H9 (cell line): ENCODE measurements around the gene NALCN. TPM values are rescaled to one million over a fixed set of nuclear protein-coding genes. Genes with fewer than 3 reads are reported as not detected.

Source experiments
- DNase-seq: peaks from one replicate; pipeline ENCODE4 v3.0.0-alpha.2; 2017
- H2AFZ ChIP-seq: one replicate; pipeline ENCODE4 v1.6.1; 2013; ENCODE audit warnings: mild to moderate bottlenecking, low read length, control low read depth, moderate library complexity
- H2AK5ac ChIP-seq: 2 replicates; pipeline ENCODE4 v1.6.1; 2013; ENCODE audit warnings: low read length, control low read depth, mixed read lengths; ENCODE audit not compliant: insufficient read length
- H2BK120ac ChIP-seq: one replicate; pipeline ENCODE4 v1.6.1; 2013; ENCODE audit warnings: low read depth, mild to moderate bottlenecking, low read length, control low read depth, inconsistent platforms; ENCODE audit not compliant: poor library complexity, severe bottlenecking
- H2BK12ac ChIP-seq: 2 replicates; pipeline ENCODE4 v1.6.1; 2013; ENCODE audit warnings: low read length, control low read depth, mixed read lengths, low read depth; ENCODE audit not compliant: insufficient read length
- H2BK15ac ChIP-seq: 2 replicates; pipeline ENCODE4 v1.6.1; 2013; ENCODE audit warnings: low read depth, low read length, control low read depth
- H2BK20ac ChIP-seq: one replicate; pipeline ENCODE4 v1.6.1; 2013; ENCODE audit warnings: low read depth, mild to moderate bottlenecking, low read length, control low read depth, inconsistent platforms; ENCODE audit not compliant: poor library complexity, severe bottlenecking
- H2BK5ac ChIP-seq: 2 replicates; pipeline ENCODE4 v1.6.1; 2013; ENCODE audit warnings: low read length, control low read depth, mixed read lengths; ENCODE audit not compliant: insufficient read length
- H3K14ac ChIP-seq: 2 replicates; pipeline ENCODE4 v1.6.1; 2013; ENCODE audit warnings: low read length, control low read depth; ENCODE audit not compliant: insufficient read depth
- H3K18ac ChIP-seq: 2 replicates; pipeline ENCODE4 v1.6.1; 2013; ENCODE audit warnings: low read depth, mild to moderate bottlenecking, mixed read lengths, low read length, control low read depth; ENCODE audit not compliant: insufficient read length
- H3K23ac ChIP-seq: 2 replicates; pipeline ENCODE4 v1.6.1; 2013; ENCODE audit warnings: low read length, control low read depth, mixed read lengths, low read depth; ENCODE audit not compliant: insufficient read length
- H3K23me2 ChIP-seq: 2 replicates; pipeline ENCODE4 v1.6.1; 2013; ENCODE audit warnings: low read depth, mild to moderate bottlenecking, mixed read lengths, low read length, control low read depth; ENCODE audit not compliant: insufficient read length, poor library complexity, severe bottlenecking
- H3K27ac ChIP-seq: 2 replicates; pipeline ENCODE4 v1.5.1; 2013; ENCODE audit warnings: low read length, control low read depth, mixed read lengths, low read depth; ENCODE audit not compliant: insufficient read length
- H3K27me3 ChIP-seq: 2 replicates; pipeline ENCODE4 v1.6.1; 2013; ENCODE audit warnings: low read length, control low read depth, inconsistent platforms; ENCODE audit not compliant: insufficient read depth
- H3K4ac ChIP-seq: 2 replicates; pipeline ENCODE4 v1.6.1; 2013; ENCODE audit warnings: low read depth, mild to moderate bottlenecking, control low read depth, inconsistent platforms, low read length, moderate library complexity
- H3K4me1 ChIP-seq: 2 replicates; pipeline ENCODE4 v1.6.1; 2013; ENCODE audit warnings: low read length, control low read depth, inconsistent platforms; ENCODE audit not compliant: insufficient read depth
- H3K4me2 ChIP-seq: 2 replicates; pipeline ENCODE4 v1.6.1; 2013; ENCODE audit warnings: low read length, control low read depth, mixed read lengths; ENCODE audit not compliant: insufficient read length, insufficient read depth
- H3K56ac ChIP-seq: 2 replicates; pipeline ENCODE4 v1.6.1; 2013; ENCODE audit warnings: low read depth, mild to moderate bottlenecking, mixed read lengths, low read length, control low read depth; ENCODE audit not compliant: insufficient read length
- H3K79me1 ChIP-seq: 2 replicates; pipeline ENCODE4 v1.6.1; 2013; ENCODE audit warnings: low read depth, mild to moderate bottlenecking, moderate library complexity, low read length, control low read depth, inconsistent platforms; ENCODE audit not compliant: insufficient read depth, poor library complexity, severe bottlenecking
- H3K79me2 ChIP-seq: 2 replicates; pipeline ENCODE4 v1.6.1; 2013; ENCODE audit warnings: low read length, control low read depth, inconsistent platforms; ENCODE audit not compliant: insufficient read depth
- H3K9ac ChIP-seq: 2 replicates; pipeline ENCODE4 v1.6.1; 2013; ENCODE audit warnings: low read length, control low read depth, mixed read lengths; ENCODE audit not compliant: insufficient read length; ENCODE audit errors: extremely low read depth
- H3K9me3 ChIP-seq: one replicate; pipeline ENCODE4 v1.6.1; 2013; ENCODE audit warnings: low read depth, low read length, inconsistent platforms; ENCODE audit not compliant: control insufficient read depth
- H3T11ph ChIP-seq: one replicate; pipeline ENCODE4 v1.6.1; 2013; ENCODE audit warnings: mild to moderate bottlenecking, low read length, control low read depth, inconsistent platforms
- H4K20me1 ChIP-seq: one replicate; pipeline ENCODE4 v1.6.1; 2013; ENCODE audit not compliant: control insufficient read depth, insufficient read length, insufficient read depth
- H4K5ac ChIP-seq: 2 replicates; pipeline ENCODE4 v1.6.1; 2013; ENCODE audit warnings: low read depth, mild to moderate bottlenecking, mixed read lengths, low read length, control low read depth; ENCODE audit not compliant: insufficient read length
- H4K8ac ChIP-seq: replicated peaks from 2 replicates; pipeline ENCODE4 v1.6.1; 2013; ENCODE audit warnings: low read length, control low read depth, mixed read lengths, low read depth; ENCODE audit not compliant: insufficient read length
- H4K91ac ChIP-seq: 2 replicates; pipeline ENCODE4 v1.6.1; 2013; ENCODE audit warnings: low read depth, mild to moderate bottlenecking, moderate library complexity, mixed read lengths, low read length, control low read depth; ENCODE audit not compliant: insufficient read length
- H3K27ac Mint-ChIP-seq, 3 experiments: 2 replicates in 2 of 3; 3 replicates in 1 of 3; pipeline ENCODE4 v1.8.0; 2020 to 2021; ENCODE audit warnings: mixed read lengths in 3 of 3, mild to moderate bottlenecking in 1 of 3, moderate library complexity in 1 of 3
- H3K27me3 Mint-ChIP-seq: 2 replicates; pipeline ENCODE4 v1.8.0; 2021; ENCODE audit warnings: low read depth, mild to moderate bottlenecking, moderate library complexity, mixed read lengths
- H3K36me3 Mint-ChIP-seq, 3 experiments: 2 replicates in 2 of 3; 3 replicates in 1 of 3; pipeline ENCODE4 v1.8.0; 2020 to 2021; ENCODE audit warnings: low read depth in 3 of 3, mixed read lengths in 3 of 3; ENCODE audit not compliant: insufficient read depth in 1 of 3
- H3K4me1 Mint-ChIP-seq, 2 experiments: 2 replicates each; pipeline ENCODE4 v1.8.0; 2020; ENCODE audit warnings: mixed read lengths in 2 of 2
- H3K4me3 Mint-ChIP-seq, 2 experiments: 2 replicates in 1 of 2; 3 replicates in 1 of 2; pipeline ENCODE4 v1.8.0; 2020 to 2021; ENCODE audit warnings: mild to moderate bottlenecking in 2 of 2, mixed read lengths in 2 of 2, moderate library complexity in 1 of 2
- H3K9me3 Mint-ChIP-seq, 2 experiments: 2 replicates in 1 of 2; 3 replicates in 1 of 2; pipeline ENCODE4 v1.8.0; 2020; ENCODE audit warnings: mild to moderate bottlenecking in 2 of 2, mixed read lengths in 2 of 2, moderate library complexity in 1 of 2
- CTCF ChIP-seq: fragments of 200-600 bp; sonication (generic); conservative IDR thresholded peaks from 3 replicates; pipeline ENCODE4 v1.8.0; 2021; ENCODE audit warnings: antibody characterized with exemption, mild to moderate bottlenecking
- WGBS: extraction: QIAGEN DNeasy Blood & Tissue Kit; methylation state at CpG from one replicate; pipeline ENCODE4 v1.1.7; 2013; ENCODE audit warnings: missing lambda C conversion rate, low lambda C conversion rate, mixed read lengths; ENCODE audit not compliant: insufficient read length; ENCODE audit errors: extremely low coverage; 5-methylcytosine and 5-hydroxymethylcytosine counted together
- total RNA-seq: library from RNA; stranded (reverse); gene quantifications from 2 replicates; pipeline ENCODE4 v1.2.1, GENCODE V29; 2021

Gene NALCN
- total RNA-seq, 1 experiment from 2014 or later: 0.09 TPM

DNA sequence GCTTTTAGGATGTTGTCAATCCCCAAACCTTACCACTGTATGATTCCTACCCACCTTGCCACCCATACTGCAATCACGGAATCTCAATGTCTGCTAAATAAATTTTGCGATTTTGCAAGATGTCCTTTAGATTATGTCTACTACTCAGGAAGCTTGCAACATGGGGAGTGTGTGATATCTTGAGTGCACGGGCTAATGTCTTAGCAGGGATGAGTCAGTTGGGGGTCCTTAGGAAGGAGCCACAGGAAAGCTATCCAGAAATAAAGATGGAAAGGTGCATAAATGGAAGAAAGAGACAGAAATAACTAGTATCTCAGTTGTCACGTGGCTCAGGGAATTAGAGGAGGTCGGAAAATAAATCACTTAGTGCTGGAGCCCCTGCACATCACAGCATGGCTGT, 77.1 kb downstream of the NALCN start:
- Histone ChIP-seq H3K4ac (no peak overlapping the region), H3K79me2 (no peaks in the 10 kb centered on the region), H3K4me2 (no peak overlapping the region), H3K27me3 (no peaks in the 10 kb centered on the region), H4K20me1 (no peaks in the 10 kb centered on the region), H2AFZ (no peak overlapping the region), H2BK5ac (no peak overlapping the region), H3K23me2 (no peaks in the 10 kb centered on the region), H3K14ac (no peak overlapping the region), H2BK15ac (no peak overlapping the region), H3K27ac (no peak overlapping the region), H3K18ac (no peak overlapping the region), H4K8ac (no peak overlapping the region), H3K56ac (no peak overlapping the region), H3K9ac (no peak overlapping the region), H3T11ph (no peak overlapping the region), H3K4me1 (no peaks in the 10 kb centered on the region), H2AK5ac (no peak overlapping the region), H3K23ac (no peak overlapping the region), H2BK12ac (no peak overlapping the region), H4K5ac (no peak overlapping the region), H4K91ac (no peak overlapping the region), H3K9me3 (no peaks in the 10 kb centered on the region), H3K79me1 (no peaks in the 10 kb centered on the region), H2BK120ac (no peak overlapping the region), H2BK20ac (no peak overlapping the region)
- peaks cover 1 to 8% of the 10 kb centered on the region in 2 experiments for H3K4me1 Mint-ChIP-seq
- WGBS: no CpG with 5 or more reads among the region's 5 CpGs
- no peak overlapping the region for H3K4me3 Mint-ChIP-seq
- no peak for TF ChIP-seq CTCF
- peaks cover 4 to 8% of the 10 kb centered on the region in 2 experiments; a peak in 2 of 5 replicates for H3K9me3 Mint-ChIP-seq
- no peaks in the 10 kb centered on the region for H3K36me3 Mint-ChIP-seq
- no peak overlapping the region; a peak in 1 of 7 replicates for H3K27ac Mint-ChIP-seq
- H3K27me3 Mint-ChIP-seq: no peaks in the 10 kb centered on the region
- no peak for DNase-seq
